ENCODE measurements around the gene CLUH. TPM values are rescaled to one million over a fixed set of nuclear protein-coding genes. Genes with fewer than 3 reads are reported as not detected.

CLUH gene
- total and polyA plus RNA-seq, 10 donors, result 14.3 to 82.6 (median 49.4) TPM

- Histone ChIP-seq H3K36me3 (no peaks in the 10 kb centered on the region), H3K9me3 (no peaks in the 10 kb centered on the region), H3K4me1 (peaks cover 39 to 78% (median 54%) of the 10 kb centered on the region in 6 donors), H3K27me3 (replicated peaks in 1 of 7) (no peaks in the 10 kb centered on the region), H3K4me3 (peak overlapping the region; percentile 89 to 98 (median 93)), H3K27ac (peak overlapping the region in 6 of 8 donors; percentile 58 to 90 (median 84))
- WGBS, 5 donors, result 35 to 50% (median 36%) methylated on average over 16 of the region's 16 CpGs
- no peak for DNase-seq
- TF ChIP-seq CTCF (IDR thresholded peaks at IDR 0.05 in 8 of 11, conservative IDR thresholded peaks at IDR 0.05 in 3 of 11) (no peak), POLR2AphosphoS5 (IDR thresholded peaks at IDR 0.05) (peak in 2 of 3 donors; percentile 26 to 51), POLR2A (IDR thresholded peaks at IDR 0.05) (no peak)
- intact Hi-C loops (cut with DNase I; ENCODE audit: low total_unique reads), result no loop called here
Measured at GRCh38 chr17:2710071-2710802, 1.3 kb downstream of the CLUH start.

GRCh38 chr17:2709183-2709661 lies 2.3 kb downstream of the CLUH start:
- H3K27ac ChIP-seq, result peak overlapping the region in 7 of 8 donors; percentile 3 to 90 (median 83)
- no peak for DNase-seq
- H3K9me3 ChIP-seq, result no peaks in the 10 kb centered on the region
- TF ChIP-seq POLR2A (IDR thresholded peaks at IDR 0.05) (no peak), CTCF (IDR thresholded peaks at IDR 0.05 in 8 of 11, conservative IDR thresholded peaks at IDR 0.05 in 3 of 11) (no peak), POLR2AphosphoS5 (IDR thresholded peaks at IDR 0.05) (peak in 1 of 3 donors; percentile 32)
- peaks cover 0 to 7% (median 2%) of the 10 kb centered on the region in 6 donors for H3K36me3 ChIP-seq
- H3K4me3 ChIP-seq, result peak overlapping the region in 4 of 8 donors; percentile 92 to 98 (median 96)
- intact Hi-C loops (cut with DNase I; ENCODE audit: low total_unique reads), result no loop called here
- whole genome bisulfite sequencing, 5 donors, result 51 to 70% (median 57%) methylated on average over 9 to 10 of the region's 10 CpGs
- H3K4me1 ChIP-seq, result peaks cover 39 to 81% (median 54%) of the 10 kb centered on the region in 6 donors
- H3K27me3 ChIP-seq (replicated peaks in 1 of 7), result no peaks in the 10 kb centered on the region

GRCh38 chr17:2708585-2709182 lies 2.9 kb downstream of the CLUH start:
- intact Hi-C loops (cut with DNase I; ENCODE audit: low total_unique reads), result no loop called here
- WGBS, 5 donors, result 74 to 91% (median 83%) methylated on average over 19 to 21 of the region's 21 CpGs
- H3K27ac ChIP-seq, result peak overlapping the region in 7 of 8 donors; percentile 3 to 90 (median 83)

More at GRCh38 chr17:2708585-2709182, 2.9 kb downstream of the CLUH start:
- peak overlapping the region in 3 of 8 donors; percentile 92 to 98 (median 97) for H3K4me3 ChIP-seq
- no peak for DNase-seq
- peaks cover 0 to 12% (median 7%) of the 10 kb centered on the region in 6 donors for H3K36me3 ChIP-seq
- no peaks in the 10 kb centered on the region for H3K9me3 ChIP-seq
- TF ChIP-seq CTCF (IDR thresholded peaks at IDR 0.05 in 8 of 11, conservative IDR thresholded peaks at IDR 0.05 in 3 of 11), result no peak
- no peaks in the 10 kb centered on the region for H3K27me3 ChIP-seq (replicated peaks in 1 of 7)
- peaks cover 39 to 81% (median 54%) of the 10 kb centered on the region in 6 donors for H3K4me1 ChIP-seq
